ENCODE results near the gene DIPK1C. TPM values are rescaled to one million over a fixed set of nuclear protein-coding genes. Genes with fewer than 3 reads are reported as not detected.

The DIPK1C gene
- total and polyA plus RNA-seq, 10 donors: 0.10 to 0.51 (median 0.29) TPM; not detected in 6

DNA sequence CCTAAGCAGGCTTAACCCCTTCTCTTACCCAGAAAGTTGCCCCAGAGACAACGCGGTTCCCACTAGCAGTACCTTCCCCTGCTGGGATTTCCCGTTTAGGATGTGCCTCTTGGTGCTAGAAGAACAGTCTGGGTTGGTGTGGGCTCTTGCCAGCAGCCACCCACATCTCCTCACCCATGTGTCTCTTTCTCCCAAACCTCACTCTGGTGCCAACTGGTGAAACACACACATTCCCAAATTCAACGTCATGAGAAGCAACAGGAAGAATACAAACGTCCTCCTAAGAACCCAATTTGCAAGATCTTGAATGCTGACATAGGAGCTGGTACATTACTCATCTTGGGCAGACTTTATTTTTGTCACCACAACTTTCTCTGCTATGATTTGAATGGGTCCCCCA, 36.2 kb downstream of the DIPK1C start:
- no peak for TF ChIP-seq POLR2AphosphoS5 (IDR thresholded peaks at IDR 0.05)
- TF ChIP-seq POLR2A (IDR thresholded peaks at IDR 0.05): no peak
- no peak for TF ChIP-seq CTCF (IDR thresholded peaks at IDR 0.05 in 8 of 11, conservative IDR thresholded peaks at IDR 0.05 in 3 of 11)
- no peak for DNase-seq
- intact Hi-C loops (cut with DNase I; ENCODE audit: low total_unique reads): no loop called here
- Histone ChIP-seq H3K36me3 (no peaks in the 10 kb centered on the region), H3K4me1 (no peaks in the 10 kb centered on the region), H3K4me3 (no peak overlapping the region), H3K27ac (no peak overlapping the region), H3K9me3 (peaks cover 0 to 14% (median 4%) of the 10 kb centered on the region in 8 donors), H3K27me3 (replicated peaks in 1 of 7) (peaks cover 0 to under 1% (median 0%) of the 10 kb centered on the region in 7 donors)
- WGBS, 5 donors: 82 to 91% (median 85%) methylated on average over 5 of the region's 5 CpGs

- WGBS, 5 donors: 75 to 89% (median 86%) methylated on average over 2 of the region's 2 CpGs
- TF ChIP-seq POLR2A (IDR thresholded peaks at IDR 0.05) (no peak), CTCF (IDR thresholded peaks at IDR 0.05 in 8 of 11, conservative IDR thresholded peaks at IDR 0.05 in 3 of 11) (no peak), POLR2AphosphoS5 (IDR thresholded peaks at IDR 0.05) (no peak)
- no peak for DNase-seq
- H3K4me1 ChIP-seq: no peaks in the 10 kb centered on the region
- H3K9me3 ChIP-seq: peaks cover 0 to 10% (median 2%) of the 10 kb centered on the region in 8 donors
- peaks cover 0 to 3% (median 0%) of the 10 kb centered on the region in 7 donors for H3K27me3 ChIP-seq (replicated peaks in 1 of 7)
- H3K36me3 ChIP-seq: no peaks in the 10 kb centered on the region
- no peak overlapping the region for H3K4me3 ChIP-seq
- no peak overlapping the region for H3K27ac ChIP-seq
- intact Hi-C loops (cut with DNase I; ENCODE audit: low total_unique reads): no loop called here
Observed at GRCh38 chr18:74420481-74420880, 36.6 kb downstream of the DIPK1C start.

DNA sequence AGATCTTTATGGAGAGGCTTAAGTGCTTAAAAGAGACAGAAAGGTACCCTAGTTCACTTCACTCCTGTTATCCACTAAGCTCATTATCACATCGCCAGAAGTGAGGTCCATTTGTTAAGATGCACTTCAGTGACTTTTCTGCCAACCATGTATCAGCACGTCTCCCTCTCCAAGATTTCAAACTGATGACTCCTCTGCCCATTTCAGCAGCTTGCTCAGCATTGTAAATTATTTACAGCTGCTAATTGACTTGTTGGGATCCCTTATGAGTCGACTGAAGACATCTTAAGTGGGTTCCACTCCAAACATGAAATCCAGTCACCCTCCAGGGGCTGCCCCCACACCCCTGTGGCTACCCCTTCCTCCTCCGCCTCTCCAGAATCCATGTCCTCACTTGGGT, 37.3 kb downstream of the DIPK1C start:
- 75 to 91% (median 85%) methylated on average over 4 of the region's 4 CpGs for WGBS, 5 donors
- no peak overlapping the region for H3K4me3 ChIP-seq
- no peaks in the 10 kb centered on the region for H3K36me3 ChIP-seq
- peaks cover 0 to 3% (median 0%) of the 10 kb centered on the region in 7 donors for H3K27me3 ChIP-seq (replicated peaks in 1 of 7)
- intact Hi-C loops (cut with DNase I; ENCODE audit: low total_unique reads): no loop called here
- H3K4me1 ChIP-seq: no peaks in the 10 kb centered on the region
- peaks cover 0 to 3% (median 0%) of the 10 kb centered on the region in 8 donors for H3K9me3 ChIP-seq
- H3K27ac ChIP-seq: no peak overlapping the region
- TF ChIP-seq POLR2A (IDR thresholded peaks at IDR 0.05): no peak
- no peak for TF ChIP-seq POLR2AphosphoS5 (IDR thresholded peaks at IDR 0.05)
- TF ChIP-seq CTCF (IDR thresholded peaks at IDR 0.05 in 8 of 11, conservative IDR thresholded peaks at IDR 0.05 in 3 of 11): no peak
- DNase-seq: no peak

DNA sequence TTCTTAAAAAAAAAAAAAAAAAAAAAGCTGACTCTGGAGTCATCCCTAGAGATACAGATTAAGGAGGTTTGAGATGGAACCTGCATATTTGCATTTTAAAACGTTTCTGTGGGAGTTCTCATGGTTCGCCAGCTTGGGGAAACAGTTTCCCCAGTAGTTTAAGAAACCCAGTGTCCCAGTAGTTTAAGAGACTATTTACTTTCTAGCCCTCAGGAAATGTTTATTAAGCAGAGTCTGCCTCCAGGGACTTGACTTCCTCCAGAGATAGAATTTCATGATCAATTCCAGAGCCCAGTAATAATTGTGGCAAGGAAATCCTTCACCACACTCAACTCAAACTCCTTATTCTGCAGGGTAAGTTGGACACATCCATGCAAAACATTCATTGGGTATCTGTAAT, 39.1 kb downstream of the DIPK1C start:
- intact Hi-C loops (cut with DNase I; ENCODE audit: low total_unique reads): no loop called here
- no peaks in the 10 kb centered on the region for H3K36me3 ChIP-seq
- H3K27me3 ChIP-seq (replicated peaks in 1 of 7): peaks cover 0 to 3% (median 0%) of the 10 kb centered on the region in 7 donors
- no peak overlapping the region for H3K4me3 ChIP-seq
- no peaks in the 10 kb centered on the region for H3K9me3 ChIP-seq
- no peak for TF ChIP-seq POLR2A (IDR thresholded peaks at IDR 0.05)
- no peak for TF ChIP-seq POLR2AphosphoS5 (IDR thresholded peaks at IDR 0.05)
- TF ChIP-seq CTCF (IDR thresholded peaks at IDR 0.05 in 8 of 11, conservative IDR thresholded peaks at IDR 0.05 in 3 of 11): no peak
- no peak for DNase-seq
- 43 to 54% (median 47%) methylated on average over 2 of the region's 2 CpGs for WGBS, 5 donors
- H3K27ac ChIP-seq: no peak overlapping the region
- H3K4me1 ChIP-seq: no peaks in the 10 kb centered on the region

Measured in spleen (tissue), 11 donors.